Vagina (tissue), 2 donors: ENCODE data around the gene MAN1C1.

Experiments used
- CTCF ChIP-seq, 3 experiments: fragments of 450-650 bp in 2 of 3; fragments of 200-600 bp in 1 of 3; sonication (generic) in 1 of 3; IDR thresholded peaks; one replicate each; pipeline ENCODE4 v1.5.1; 2017 to 2019; ENCODE audit warnings: antibody characterized with exemption in 3 of 3, mild to moderate bottlenecking in 2 of 3, moderate library complexity in 2 of 3
- POLR2AphosphoS5 ChIP-seq, 2 donors: sonication (generic); formaldehyde crosslinking; IDR thresholded peaks; one replicate each; pipeline ENCODE4 v1.9.0; 2017; ENCODE audit warnings: antibody characterized with exemption in 2 of 2, mild to moderate bottlenecking in 2 of 2, low read depth in 1 of 2; ENCODE audit not compliant: insufficient read depth in 1 of 2

- TF ChIP-seq CTCF (IDR thresholded peaks at IDR 0.05) (no peak), POLR2AphosphoS5 (IDR thresholded peaks at IDR 0.05; ENCODE audit: insufficient read depth in 1 of 2, low read depth in 1 of 2) (no peak)
Measured at GRCh38 chr1:25676488-25676887, 59.9 kb downstream of the MAN1C1 start.
